Erythroblast (primary cell): ENCODE results near the gene THNSL1.

Experiments
- GATA1 ChIP-seq: IDR thresholded peaks from 2 replicates; pipeline ENCODE4 v1.6.1; 2011; ENCODE audit warnings: low read depth, mild to moderate bottlenecking, control low read depth, low read length, moderate library complexity
- POLR2A ChIP-seq: IDR thresholded peaks from 2 replicates; pipeline ENCODE4 v1.6.1; 2011; ENCODE audit warnings: mild to moderate bottlenecking, low read length

DNA sequence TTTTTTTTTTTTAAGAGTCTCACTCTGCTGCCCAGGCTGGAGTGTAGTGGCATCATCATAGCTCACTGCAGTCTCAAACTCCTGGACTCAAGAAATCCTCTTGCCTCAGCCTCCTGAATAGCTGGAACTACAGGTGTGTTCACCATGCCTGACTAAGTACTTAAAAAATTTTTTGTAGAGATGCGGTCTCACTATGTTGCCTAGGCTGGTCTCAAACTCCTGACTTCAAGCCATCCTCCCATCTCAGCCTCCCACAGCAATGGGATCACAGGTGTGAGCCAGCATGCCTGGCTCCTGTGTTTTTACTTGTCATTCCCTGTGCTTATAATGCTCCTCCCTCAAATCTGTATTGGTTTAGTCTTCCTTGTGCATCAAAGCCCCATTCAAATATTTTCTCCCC, 46.7 kb downstream of the THNSL1 start:
- TF ChIP-seq POLR2A (no peak), GATA1 (no peak)
